ENCODE data around the gene LSM11. TPM values are rescaled to one million over a fixed set of nuclear protein-coding genes. Genes with fewer than 3 reads are reported as not detected.

Gene LSM11
- total RNA-seq, 4 donors from 2014 or later = 1.8 to 4.3 (median 2.7) TPM

GRCh38 chr5:157747173-157747740 lies 3.7 kb downstream of the LSM11 start:
- DNase-seq (ENCODE audit: low spot score) (no peak), ATAC-seq (ENCODE audit: low FRiP score) (no peak)
- TF ChIP-seq, protein P1, sequence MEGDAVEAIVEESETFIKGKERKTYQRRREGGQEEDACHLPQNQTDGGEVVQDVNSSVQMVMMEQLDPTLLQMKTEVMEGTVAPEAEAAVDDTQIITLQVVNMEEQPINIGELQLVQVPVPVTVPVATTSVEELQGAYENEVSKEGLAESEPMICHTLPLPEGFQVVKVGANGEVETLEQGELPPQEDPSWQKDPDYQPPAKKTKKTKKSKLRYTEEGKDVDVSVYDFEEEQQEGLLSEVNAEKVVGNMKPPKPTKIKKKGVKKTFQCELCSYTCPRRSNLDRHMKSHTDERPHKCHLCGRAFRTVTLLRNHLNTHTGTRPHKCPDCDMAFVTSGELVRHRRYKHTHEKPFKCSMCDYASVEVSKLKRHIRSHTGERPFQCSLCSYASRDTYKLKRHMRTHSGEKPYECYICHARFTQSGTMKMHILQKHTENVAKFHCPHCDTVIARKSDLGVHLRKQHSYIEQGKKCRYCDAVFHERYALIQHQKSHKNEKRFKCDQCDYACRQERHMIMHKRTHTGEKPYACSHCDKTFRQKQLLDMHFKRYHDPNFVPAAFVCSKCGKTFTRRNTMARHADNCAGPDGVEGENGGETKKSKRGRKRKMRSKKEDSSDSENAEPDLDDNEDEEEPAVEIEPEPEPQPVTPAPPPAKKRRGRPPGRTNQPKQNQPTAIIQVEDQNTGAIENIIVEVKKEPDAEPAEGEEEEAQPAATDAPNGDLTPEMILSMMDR (IDR thresholded peaks at IDR 0.05) = no peak

GRCh38 chr5:157747766-157748700 lies 4.5 kb downstream of the LSM11 start:
- no peak for DNase-seq (ENCODE audit: low spot score)
- ATAC-seq (ENCODE audit: low FRiP score) = no peak
- TF ChIP-seq, protein P1 (IDR thresholded peaks at IDR 0.05) = no peak

GRCh38 chr5:157748760-157749461 lies 5.4 kb downstream of the LSM11 start:
- DNase-seq (ENCODE audit: low spot score) = no peak
- TF ChIP-seq, protein P1 (IDR thresholded peaks at IDR 0.05) = no peak
- peak; percentile 34 for ATAC-seq (ENCODE audit: low FRiP score)

- TF ChIP-seq, protein P1 (IDR thresholded peaks at IDR 0.05) = no peak
- ATAC-seq (ENCODE audit: low FRiP score) = no peak
- no peak for DNase-seq (ENCODE audit: low spot score)
Measured at GRCh38 chr5:157749462-157749799, 5.9 kb downstream of the LSM11 start.

DNA sequence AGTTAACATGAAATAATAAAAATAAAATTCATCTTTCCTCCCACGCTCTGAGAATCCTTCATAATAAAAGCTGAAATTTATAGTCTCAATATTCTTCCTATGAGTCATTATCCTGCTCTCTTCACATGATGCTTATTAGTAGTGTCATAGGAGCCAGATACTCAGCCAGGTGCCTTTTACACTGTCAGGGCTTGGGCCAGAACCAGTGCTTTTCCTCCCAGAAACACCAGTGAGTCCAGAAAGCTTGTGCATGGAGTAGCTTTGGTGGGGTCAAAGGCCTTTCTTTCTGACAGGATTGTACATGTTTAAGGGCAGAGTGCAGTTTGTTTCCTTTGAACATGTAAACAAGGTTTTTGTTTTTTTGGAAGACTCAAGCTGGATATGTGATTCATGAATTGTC lies 6.8 kb downstream of the LSM11 start:
- ATAC-seq (ENCODE audit: low FRiP score) = no peak
- TF ChIP-seq, protein P1 (IDR thresholded peaks at IDR 0.05) = no peak
- DNase-seq (ENCODE audit: low spot score) = no peak

DNA sequence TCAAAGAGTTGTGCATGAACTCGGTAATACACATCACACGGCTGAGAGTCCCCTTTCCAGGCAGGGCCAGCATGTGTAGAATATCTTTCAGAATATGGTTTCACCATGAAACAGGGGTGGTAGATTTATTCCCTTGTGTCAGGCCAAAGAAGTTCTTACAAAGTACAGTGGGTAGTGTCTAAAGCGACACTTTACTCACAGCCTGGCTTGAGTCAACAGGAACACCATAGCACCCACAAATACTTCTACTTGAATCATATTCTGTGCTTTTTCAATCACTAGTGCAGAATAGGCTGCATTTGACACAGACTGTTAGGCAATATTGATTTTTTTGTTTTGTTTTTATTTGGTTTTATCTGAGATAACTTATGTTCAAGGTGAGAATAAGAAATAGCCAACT lies 12.6 kb downstream of the LSM11 start:
- ATAC-seq (ENCODE audit: low FRiP score) (no peak), DNase-seq (ENCODE audit: low spot score) (no peak)
- TF ChIP-seq, protein P1 (IDR thresholded peaks at IDR 0.05) = no peak
